Measurements from ENCODE around the gene ZNF578.
"Not testable (repeated sequence)": the region's sequence is repeated elsewhere in the genome, so short reads cannot be mapped to it uniquely, and the experiment has no call there.

ZNF578 gene

DNA sequence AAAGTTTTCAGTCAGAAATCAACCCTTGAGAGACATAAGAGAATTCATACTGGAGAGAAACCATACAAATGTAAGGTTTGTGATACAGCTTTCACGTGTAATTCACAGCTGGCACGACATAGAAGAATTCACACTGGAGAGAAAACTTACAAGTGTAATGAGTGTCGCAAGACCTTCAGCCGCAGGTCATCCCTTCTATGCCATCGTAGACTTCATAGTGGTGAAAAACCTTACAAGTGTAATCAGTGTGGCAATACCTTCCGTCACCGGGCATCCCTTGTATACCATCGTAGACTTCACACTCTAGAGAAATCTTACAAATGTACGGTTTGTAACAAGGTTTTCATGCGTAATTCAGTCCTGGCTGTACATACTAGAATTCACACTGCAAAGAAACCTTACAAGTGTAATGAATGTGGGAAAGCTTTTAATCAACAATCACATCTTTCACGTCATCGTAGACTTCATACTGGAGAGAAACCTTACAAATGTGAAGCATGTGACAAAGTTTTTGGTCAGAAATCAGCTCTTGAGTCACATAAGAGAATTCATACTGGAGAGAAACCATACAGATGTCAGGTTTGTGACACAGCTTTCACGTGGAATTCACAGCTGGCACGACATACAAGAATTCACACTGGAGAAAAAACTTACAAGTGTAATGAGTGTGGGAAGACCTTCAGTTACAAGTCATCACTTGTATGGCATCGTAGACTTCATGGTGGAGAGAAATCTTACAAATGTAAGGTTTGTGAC is 101.0 kb downstream of the ZNF578 start:
- DNase-seq (ENCODE audit: insufficient read length, low spot score): no peak
- no peak for FAIRE-seq

DNA sequence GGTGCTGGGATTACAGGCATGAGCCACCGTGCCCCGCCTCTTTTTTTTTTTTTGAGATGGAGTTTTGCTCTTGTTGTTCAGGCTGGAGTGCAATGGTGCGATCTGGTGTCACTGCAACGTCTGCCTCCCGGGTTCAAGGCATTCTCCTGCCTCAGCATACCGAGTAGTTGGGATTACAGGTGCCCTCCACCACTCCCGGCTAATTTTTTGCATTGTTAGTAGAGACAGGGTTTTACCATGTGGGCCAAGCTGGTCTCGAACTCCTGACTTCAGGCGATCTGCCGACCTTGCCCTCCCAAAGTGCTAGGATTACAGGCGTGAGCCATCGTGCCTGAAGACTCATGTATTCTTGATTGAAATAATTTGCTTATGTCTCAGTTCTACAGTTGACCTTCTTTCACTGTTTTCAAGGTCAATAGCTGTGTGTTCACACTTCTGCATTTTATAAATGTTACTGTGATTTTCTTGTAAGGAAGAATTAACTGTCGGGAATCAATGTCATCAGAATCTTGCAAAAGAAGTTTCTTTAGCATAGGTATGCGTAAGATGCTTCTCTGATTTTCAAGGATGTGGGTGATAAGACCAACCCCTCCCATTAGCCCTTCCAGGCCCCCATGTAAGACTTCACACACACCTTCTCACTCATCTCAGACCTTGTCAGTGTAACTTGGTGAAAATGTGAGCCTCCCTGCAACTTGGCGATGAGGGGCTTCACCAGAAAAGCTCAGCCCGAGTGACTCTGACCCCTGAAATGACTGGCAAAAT is 104.1 kb downstream of the ZNF578 start:
- FAIRE-seq (no peak), DNase-seq (ENCODE audit: insufficient read length, low spot score) (no peak)

DNA sequence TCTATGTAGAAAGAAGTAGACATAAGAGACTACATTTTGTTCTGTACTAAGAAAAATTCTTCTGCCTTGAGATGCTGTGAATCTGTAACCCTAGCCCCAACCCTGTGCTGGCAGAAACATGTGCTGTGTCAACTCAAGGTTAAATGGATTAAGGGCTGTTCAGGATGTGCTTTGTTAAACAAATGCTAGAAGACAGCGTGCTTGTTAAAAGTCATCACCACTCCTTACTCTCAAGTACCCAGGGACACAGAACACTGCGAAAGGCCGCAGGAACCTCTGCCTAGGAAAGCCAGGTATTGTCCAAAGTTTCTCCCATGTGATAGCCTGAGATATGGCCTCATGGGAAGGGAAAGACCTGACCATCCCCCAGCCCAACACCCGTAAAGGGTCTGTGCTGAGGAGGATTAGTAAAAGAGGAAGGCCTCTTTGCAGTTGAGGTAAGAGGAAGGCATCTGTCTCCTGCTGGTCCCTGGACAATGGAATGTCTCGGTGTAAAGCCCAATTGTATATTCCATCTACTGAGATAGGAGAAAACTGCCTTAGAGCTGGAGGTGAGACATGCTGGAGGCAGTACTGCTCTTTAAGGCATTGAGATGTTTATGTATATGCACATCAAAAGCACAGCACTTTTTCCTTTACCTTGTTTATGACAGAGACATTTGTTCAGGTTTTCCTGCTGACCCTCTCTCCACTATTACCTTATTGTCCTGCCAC is 105.5 kb downstream of the ZNF578 start:
- not testable (repeated sequence) for DNase-seq (ENCODE audit: insufficient read length, low spot score); FAIRE-seq

GRCh38 chr19:52561611-52562010 is 108.3 kb downstream of the ZNF578 start:
- not testable (repeated sequence) for DNase-seq (ENCODE audit: insufficient read length, low spot score); FAIRE-seq

Data from HTR-8/SVneo (cell line).